Esophagus muscularis mucosa (tissue), 4 donors: ENCODE measurements around the gene CNOT3. TPM values are rescaled to one million over a fixed set of nuclear protein-coding genes. Genes with fewer than 3 reads are reported as not detected.
"Not testable (repeated sequence)": the region's sequence is repeated elsewhere in the genome, so short reads cannot be mapped to it uniquely, and the experiment has no call there.

Experiments used
- DNase-seq: peaks from one replicate; pipeline ENCODE4 v3.0.0-alpha.2; 2017; ENCODE audit errors: extremely low spot score
- H3K27ac ChIP-seq, 4 donors: fragments of 200-600 bp; sonication (generic); replicated peaks in 1 of 4; 1 replicate in 3 of 4; 2 replicates in 1 of 4; pipeline ENCODE4 v1.5.1; 2016 to 2019; ENCODE audit warnings: mild to moderate bottlenecking in 1 of 4
- H3K27me3 ChIP-seq, 4 donors: fragments of 200-600 bp; sonication (generic); one replicate each; pipeline versions ENCODE4 v1.5.1 to v1.6.0; 2016 to 2019
- H3K36me3 ChIP-seq, 4 donors: fragments of 200-600 bp; sonication (generic); one replicate each; pipeline ENCODE4 v1.5.1; 2016 to 2019
- H3K4me1 ChIP-seq, 4 donors: fragments of 200-600 bp; sonication (generic); one replicate each; pipeline ENCODE4 v1.5.1; 2016 to 2019
- H3K4me3 ChIP-seq, 4 donors: fragments of 200-600 bp; sonication (generic); 1 replicate in 2 of 4; 2 replicates in 2 of 4; pipeline ENCODE4 v1.5.1; 2016 to 2019; ENCODE audit warnings: mild to moderate bottlenecking in 4 of 4, moderate library complexity in 1 of 4
- H3K9me3 ChIP-seq, 4 donors: fragments of 200-600 bp; sonication (generic); 1 replicate in 3 of 4; 2 replicates in 1 of 4; pipeline ENCODE4 v1.5.1; 2016 to 2019
- EP300 ChIP-seq: sonication (generic); formaldehyde crosslinking; IDR thresholded peaks from one replicate; pipeline ENCODE4 v1.6.1; 2017; ENCODE audit warnings: antibody characterized with exemption
- POLR2A ChIP-seq: fragments of 450-650 bp; IDR thresholded peaks from one replicate; pipeline ENCODE4 v1.6.1; 2017; ENCODE audit warnings: antibody characterized with exemption, moderate library complexity, mild to moderate bottlenecking, low read depth
- POLR2AphosphoS5 ChIP-seq, 2 donors: sonication (generic); formaldehyde crosslinking; IDR thresholded peaks; one replicate each; pipeline ENCODE4 v1.6.1; 2017; ENCODE audit warnings: antibody characterized with exemption in 2 of 2
- WGBS: methylation state at CpG from one replicate; pipeline ENCODE4 v1.1.5; 2018; 5-methylcytosine and 5-hydroxymethylcytosine counted together
- intact Hi-C: fragments of 100-400 bp; cut with DNase I; formaldehyde crosslinking; loops from one replicate; pipeline ENCODE4 v1.15.1; 2023
- total RNA-seq, 4 donors: library from RNA; depleted of rRNA; stranded (reverse); fragments of >200 nt; gene quantifications; one replicate each; pipeline versions ENCODE4 v1.1.0 to v1.2.1, GENCODE V29; 2016
- TF ChIP-seq, protein P1 (sequence below), 3 experiments: fragments of 200-600 bp in 2 of 3; fragments of 450-650 bp in 1 of 3; sonication (generic) in 2 of 3; IDR thresholded peaks; one replicate each; pipeline ENCODE4 v1.5.1; 2017 to 2019; ENCODE audit warnings: antibody characterized with exemption in 3 of 3, mild to moderate bottlenecking in 2 of 3, moderate library complexity in 1 of 3

CNOT3 gene
- total RNA-seq, 4 donors from 2014 or later = 15.1 to 25.3 (median 21.1) TPM

DNA sequence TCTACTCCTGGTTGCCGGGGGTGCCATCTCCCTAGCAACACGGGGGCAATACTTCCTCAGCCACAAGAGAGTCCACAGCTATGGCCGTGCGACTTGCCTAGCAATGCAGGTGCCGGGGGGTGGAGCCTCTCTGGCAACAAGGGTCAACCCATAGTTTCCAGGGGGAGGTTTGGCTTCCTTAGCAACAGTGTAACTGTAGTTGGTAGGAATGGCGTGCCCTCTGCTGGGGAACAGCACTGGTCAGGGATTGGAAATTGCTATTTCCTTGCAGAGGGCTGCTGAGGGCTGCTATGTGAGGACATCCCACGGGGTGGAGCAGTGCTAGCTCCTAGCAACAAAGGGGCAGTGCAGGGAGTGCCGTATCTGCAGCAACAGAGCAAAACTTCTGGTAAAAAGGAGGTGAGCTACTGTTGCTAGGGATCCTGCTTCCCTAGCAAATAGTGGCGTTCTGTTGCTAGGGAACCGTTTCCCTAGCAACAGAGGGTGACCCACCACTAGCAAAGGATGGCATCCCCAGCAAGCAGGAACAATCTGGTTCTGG, 42.4 kb downstream of the CNOT3 start:
- intact Hi-C loops = no loop called here
- 41% methylated on average over 2 of the region's 10 CpGs for WGBS
- H3K4me3 ChIP-seq = no peak overlapping the region
- DNase-seq = no peak
- H3K27me3 ChIP-seq = no peaks in the 10 kb centered on the region
- no peaks in the 10 kb centered on the region for H3K4me1 ChIP-seq
- TF ChIP-seq, protein P1, sequence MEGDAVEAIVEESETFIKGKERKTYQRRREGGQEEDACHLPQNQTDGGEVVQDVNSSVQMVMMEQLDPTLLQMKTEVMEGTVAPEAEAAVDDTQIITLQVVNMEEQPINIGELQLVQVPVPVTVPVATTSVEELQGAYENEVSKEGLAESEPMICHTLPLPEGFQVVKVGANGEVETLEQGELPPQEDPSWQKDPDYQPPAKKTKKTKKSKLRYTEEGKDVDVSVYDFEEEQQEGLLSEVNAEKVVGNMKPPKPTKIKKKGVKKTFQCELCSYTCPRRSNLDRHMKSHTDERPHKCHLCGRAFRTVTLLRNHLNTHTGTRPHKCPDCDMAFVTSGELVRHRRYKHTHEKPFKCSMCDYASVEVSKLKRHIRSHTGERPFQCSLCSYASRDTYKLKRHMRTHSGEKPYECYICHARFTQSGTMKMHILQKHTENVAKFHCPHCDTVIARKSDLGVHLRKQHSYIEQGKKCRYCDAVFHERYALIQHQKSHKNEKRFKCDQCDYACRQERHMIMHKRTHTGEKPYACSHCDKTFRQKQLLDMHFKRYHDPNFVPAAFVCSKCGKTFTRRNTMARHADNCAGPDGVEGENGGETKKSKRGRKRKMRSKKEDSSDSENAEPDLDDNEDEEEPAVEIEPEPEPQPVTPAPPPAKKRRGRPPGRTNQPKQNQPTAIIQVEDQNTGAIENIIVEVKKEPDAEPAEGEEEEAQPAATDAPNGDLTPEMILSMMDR (IDR thresholded peaks at IDR 0.05) = no peak
- TF ChIP-seq EP300 = no peak
- no peak for TF ChIP-seq POLR2AphosphoS5 (IDR thresholded peaks at IDR 0.05)
- TF ChIP-seq POLR2A = no peak
- no peak overlapping the region for H3K27ac ChIP-seq
- peaks cover 0 to 41% (median 30%) of the 10 kb centered on the region in 4 donors for H3K36me3 ChIP-seq
- H3K9me3 ChIP-seq = no peaks in the 10 kb centered on the region

DNA sequence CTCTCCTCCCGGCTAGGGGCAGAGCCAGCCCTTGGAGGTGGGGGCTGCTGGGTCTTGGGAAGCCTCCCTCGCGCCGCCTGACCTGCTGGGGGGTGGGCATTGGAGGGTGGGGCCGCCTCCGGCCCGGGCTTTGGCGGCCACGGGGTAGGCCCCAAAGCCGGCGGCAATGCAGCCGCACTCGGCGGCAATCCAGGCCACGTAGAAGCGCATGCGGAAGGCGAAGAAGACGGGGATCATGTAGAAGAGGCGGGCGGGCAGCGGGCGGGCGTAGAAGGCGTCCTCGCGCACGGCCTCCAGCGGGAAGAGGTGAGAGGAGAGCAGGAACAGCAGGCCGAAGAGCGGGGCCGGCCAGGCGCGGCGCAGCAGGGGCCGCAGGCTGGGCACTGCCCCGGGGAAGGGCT, 43.1 kb downstream of the CNOT3 start:
- no peak overlapping the region for H3K27ac ChIP-seq
- peaks cover 0 to 42% (median 30%) of the 10 kb centered on the region in 4 donors for H3K36me3 ChIP-seq
- H3K27me3 ChIP-seq = no peaks in the 10 kb centered on the region
- no peaks in the 10 kb centered on the region for H3K9me3 ChIP-seq
- intact Hi-C loops = no loop called here
- TF ChIP-seq POLR2AphosphoS5 (IDR thresholded peaks at IDR 0.05) (no peak), EP300 (no peak)
- TF ChIP-seq, protein P1 (IDR thresholded peaks at IDR 0.05) = no peak
- WGBS = 94% methylated on average over 37 of the region's 37 CpGs
- H3K4me1 ChIP-seq = no peaks in the 10 kb centered on the region
- H3K4me3 ChIP-seq = no peak overlapping the region
- no peak for DNase-seq

DNA sequence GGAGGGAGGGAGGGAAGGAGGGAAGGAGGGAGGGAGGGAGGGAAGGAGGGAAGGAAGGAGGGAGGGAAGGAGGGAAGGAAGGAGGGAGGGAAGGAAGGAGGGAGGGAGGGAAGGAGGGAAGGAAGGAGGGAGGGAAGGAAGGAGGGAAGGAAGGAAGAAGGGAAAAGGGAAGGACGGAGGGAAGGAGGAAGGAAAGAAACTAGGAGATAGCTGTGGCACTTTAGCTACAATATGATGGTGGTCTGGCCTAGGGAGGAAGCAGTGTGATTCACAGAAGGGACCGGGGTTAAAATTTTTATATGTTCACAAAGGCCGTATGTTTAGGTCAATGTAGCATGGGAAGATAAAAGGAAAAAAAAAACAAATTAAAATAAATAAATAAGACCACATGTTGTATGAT, 44.3 kb downstream of the CNOT3 start:
- intact Hi-C loops, H3K9me3 ChIP-seq, H3K27me3 ChIP-seq, H3K27ac ChIP-seq, H3K4me1 ChIP-seq, DNase-seq, H3K4me3 ChIP-seq: not testable (repeated sequence)
- peaks cover 0 to 47% (median 32%) of the 10 kb centered on the region in 4 donors for H3K36me3 ChIP-seq
- 85% methylated on average over 3 of the region's 3 CpGs for WGBS

DNA sequence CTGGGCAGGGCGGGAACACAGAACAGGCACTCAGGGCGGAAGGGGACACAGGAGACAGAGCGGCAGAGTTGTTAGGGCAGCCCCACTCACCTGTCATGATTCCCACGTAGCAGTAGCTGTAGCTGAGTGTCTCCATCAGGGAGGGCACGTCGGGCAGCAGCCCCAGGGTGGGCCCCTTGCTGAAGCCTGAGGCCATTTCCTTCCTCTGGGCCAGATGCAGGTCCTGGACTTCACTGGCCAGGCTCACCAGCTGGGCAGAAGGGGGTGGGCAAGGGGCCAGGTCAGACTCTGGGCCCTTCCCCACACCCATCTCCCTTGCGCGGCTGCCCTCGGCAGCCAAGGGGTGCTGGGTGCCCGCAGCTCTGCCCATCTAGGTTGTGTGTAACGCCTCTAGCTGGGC, 45.9 kb downstream of the CNOT3 start:
- Histone ChIP-seq H3K36me3 (peaks cover 0 to 47% (median 30%) of the 10 kb centered on the region in 4 donors), H3K4me1 (peaks cover 5 to 11% (median 7%) of the 10 kb centered on the region in 4 donors), H3K27me3 (no peaks in the 10 kb centered on the region), H3K27ac (no peak overlapping the region), H3K4me3 (no peak overlapping the region), H3K9me3 (no peaks in the 10 kb centered on the region)
- intact Hi-C loops = no loop called here
- WGBS = 89% methylated on average over 3 of the region's 11 CpGs
- no peak for DNase-seq
- TF ChIP-seq, protein P1 (IDR thresholded peaks at IDR 0.05) = no peak
- TF ChIP-seq POLR2A (no peak), EP300 (no peak), POLR2AphosphoS5 (IDR thresholded peaks at IDR 0.05) (no peak)

DNA sequence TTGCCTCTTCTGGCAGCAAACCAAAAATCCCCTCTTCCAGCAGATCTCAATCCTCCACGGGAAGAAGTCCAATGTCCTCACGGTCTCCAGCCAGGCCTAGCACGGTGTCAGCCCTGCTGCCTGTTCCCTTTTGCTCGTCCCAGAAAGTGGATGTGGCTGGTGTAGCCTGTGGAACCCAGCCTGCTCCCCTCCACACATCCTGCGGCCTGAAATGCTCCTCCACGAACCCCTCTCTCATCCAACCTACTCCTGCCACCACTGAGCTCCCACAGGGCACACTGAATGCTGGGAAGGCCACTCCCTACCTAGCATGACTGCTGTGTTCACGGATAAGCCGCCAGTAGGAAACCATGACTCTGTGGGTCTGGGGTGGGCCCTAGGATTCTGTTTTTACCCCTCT, 48.8 kb downstream of the CNOT3 start:
- Histone ChIP-seq H3K27ac (no peak overlapping the region), H3K27me3 (no peaks in the 10 kb centered on the region), H3K4me3 (no peak overlapping the region), H3K9me3 (no peaks in the 10 kb centered on the region), H3K36me3 (peaks cover 0 to 22% (median 9%) of the 10 kb centered on the region in 4 donors), H3K4me1 (peaks cover 11 to 20% (median 15%) of the 10 kb centered on the region in 4 donors)
- WGBS = 87% methylated on average over 8 of the region's 8 CpGs
- intact Hi-C loops = no loop called here
- TF ChIP-seq POLR2A = no peak
- TF ChIP-seq POLR2AphosphoS5 (IDR thresholded peaks at IDR 0.05) = no peak
- TF ChIP-seq, protein P1 (IDR thresholded peaks at IDR 0.05) = no peak
- TF ChIP-seq EP300 = no peak
- no peak for DNase-seq
